GM04503 (cell line): ENCODE data around the gene RELL1.
A peak's percentile ranks its signal among the peaks of the same experiment; 100 is the strongest.

Experiments used
- DNase-seq: peaks from one replicate; pipeline ENCODE4 v3.0.0-alpha.2; 2012; ENCODE audit warnings: low read depth

RELL1 gene, protein sequence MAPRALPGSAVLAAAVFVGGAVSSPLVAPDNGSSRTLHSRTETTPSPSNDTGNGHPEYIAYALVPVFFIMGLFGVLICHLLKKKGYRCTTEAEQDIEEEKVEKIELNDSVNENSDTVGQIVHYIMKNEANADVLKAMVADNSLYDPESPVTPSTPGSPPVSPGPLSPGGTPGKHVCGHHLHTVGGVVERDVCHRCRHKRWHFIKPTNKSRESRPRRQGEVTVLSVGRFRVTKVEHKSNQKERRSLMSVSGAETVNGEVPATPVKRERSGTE

DNA sequence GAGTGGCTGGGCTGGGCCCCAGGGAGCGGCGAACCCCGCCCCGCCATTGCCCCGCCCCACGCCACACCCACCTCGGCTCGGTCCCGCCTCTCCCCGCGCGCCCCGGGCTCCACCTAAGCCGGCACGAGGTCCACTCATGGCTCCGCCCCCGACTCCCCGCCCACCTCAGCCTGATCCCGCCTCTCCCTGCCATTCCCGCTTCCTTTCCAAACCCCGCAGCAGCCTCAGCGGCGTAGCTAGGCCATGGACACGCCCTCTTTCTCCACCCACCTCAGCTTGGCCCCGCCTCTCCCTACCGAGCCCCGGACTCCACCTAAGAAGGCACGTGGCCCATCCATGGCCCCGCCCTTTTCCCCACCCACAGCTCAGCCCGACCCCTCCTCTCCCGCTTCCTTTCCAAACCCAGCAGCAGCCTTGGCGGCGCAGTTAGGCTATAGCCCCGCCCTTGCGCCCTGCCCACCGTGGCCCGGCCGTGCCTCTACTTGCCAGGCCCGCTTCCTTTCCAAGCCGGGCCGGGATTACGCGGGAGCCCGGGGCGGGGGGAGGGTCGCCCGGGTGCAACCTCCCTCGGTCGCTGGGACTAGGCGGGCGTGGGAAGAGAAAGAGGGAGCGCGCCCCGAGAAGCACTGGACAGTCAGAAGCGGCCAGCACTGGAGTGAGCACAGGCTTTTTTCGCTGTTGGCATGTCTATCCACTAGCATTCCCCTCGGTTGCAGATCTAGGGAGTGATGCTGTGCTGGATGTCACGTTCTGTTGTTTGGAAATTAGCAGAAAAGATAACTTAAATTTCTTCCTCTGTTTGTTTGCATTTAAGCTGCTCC lies at the start of gene RELL1:
Gene RELL1 (minus strand): TSS at position 4 of the 821 bp plus-strand sequence. CDS start 89 bp downstream, outside the sequence.
- DNase-seq: peak; percentile 93

DNA sequence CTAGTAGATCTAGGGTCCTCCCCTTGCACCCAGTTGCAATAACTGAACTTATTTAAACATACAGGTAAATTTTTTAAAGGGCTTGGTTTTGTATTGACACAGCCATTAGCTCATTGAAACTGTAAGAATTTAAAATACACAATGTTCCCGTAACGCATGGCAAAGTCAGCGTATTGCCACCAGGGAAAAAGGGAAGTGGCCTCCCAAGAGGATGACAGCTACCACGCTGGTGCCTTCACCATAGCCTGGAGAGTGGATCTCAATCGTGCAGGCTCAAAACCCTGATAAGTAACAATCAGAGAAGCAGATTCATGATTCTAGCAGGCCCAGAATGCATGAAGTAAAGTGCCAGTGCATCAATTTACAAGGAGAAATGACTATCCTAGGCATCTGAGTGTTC lies 49.4 kb upstream of the RELL1 start:
- DNase-seq: no peak

DNA sequence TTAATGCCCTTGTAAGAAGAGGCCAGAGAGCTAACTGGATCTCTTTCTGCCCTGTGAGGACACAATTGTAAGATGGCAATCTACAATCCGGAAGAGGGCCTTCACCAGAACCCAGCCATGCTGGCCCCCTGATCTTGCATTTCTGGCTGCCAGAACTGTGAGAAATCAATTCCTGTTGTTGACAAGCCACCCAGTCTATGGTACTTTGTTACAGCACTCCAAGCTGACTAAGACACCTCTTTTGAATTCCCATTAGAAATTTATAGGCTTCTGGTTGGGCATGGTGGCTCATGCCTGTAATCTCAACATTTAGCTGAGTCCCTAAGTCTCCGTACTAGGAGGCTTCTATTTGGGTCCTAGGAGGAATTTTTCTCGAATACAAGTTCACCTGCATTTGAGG lies 48.8 kb upstream of the RELL1 start:
- no peak for DNase-seq

DNA sequence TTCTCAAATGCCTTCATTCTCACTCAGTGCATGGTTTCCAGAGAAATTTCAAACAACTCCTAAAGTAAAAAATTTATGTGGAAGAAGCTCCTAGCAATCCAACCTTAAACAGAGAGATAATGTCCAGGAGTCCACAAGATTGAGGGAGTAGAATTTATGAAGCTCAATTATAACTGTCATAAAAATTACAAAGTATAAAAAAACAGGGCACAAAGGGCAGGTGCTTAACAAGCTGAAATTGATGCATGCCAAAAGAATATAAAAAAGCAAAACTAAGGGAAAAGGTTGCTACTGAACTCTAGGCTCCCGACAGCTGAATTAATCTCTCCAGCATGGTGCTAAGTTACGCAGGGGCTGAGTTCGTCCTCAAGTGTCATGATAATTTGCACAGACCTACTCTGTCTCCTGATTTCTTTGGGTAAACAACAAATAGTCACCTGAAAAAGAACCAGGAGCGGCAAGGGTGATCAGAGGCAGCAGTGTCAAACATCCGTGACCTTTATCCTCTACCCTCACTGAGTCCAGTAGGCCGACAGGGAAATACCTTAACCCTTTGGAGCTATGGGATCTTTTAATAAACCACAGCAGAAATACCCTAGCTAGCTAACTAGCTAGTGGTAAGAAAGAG lies 47.2 kb upstream of the RELL1 start:
- DNase-seq: no peak

DNA sequence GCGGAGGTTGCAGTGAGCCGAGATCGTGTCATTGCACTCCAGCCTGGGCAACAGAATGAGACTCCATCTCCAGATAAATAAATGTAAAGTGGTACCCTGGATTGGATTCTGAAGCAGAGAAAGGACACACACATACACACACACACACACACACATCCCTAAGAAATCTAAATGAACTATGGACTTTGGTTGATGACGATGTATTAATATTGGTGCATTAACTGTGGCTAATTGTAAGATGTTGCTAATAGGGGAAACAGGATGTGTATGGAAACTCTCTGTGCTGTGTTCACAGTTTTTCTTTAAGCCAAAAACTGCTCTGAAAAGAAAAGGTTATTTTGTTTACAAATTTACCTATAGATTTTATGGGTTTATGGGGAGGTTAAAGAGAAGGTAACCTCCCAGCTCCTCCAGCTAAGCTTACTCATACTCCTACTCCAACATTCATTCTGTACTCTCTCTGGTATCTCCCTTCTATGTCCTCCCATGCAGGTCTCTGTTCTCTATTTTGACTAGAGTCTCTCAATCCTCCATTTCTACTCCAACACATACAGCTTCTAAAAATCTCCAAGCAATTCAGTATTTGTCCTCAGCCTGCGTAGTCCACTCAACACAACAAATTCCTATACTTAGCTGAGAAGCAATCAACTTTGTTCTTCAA lies 46.5 kb upstream of the RELL1 start:
- no peak for DNase-seq

DNA sequence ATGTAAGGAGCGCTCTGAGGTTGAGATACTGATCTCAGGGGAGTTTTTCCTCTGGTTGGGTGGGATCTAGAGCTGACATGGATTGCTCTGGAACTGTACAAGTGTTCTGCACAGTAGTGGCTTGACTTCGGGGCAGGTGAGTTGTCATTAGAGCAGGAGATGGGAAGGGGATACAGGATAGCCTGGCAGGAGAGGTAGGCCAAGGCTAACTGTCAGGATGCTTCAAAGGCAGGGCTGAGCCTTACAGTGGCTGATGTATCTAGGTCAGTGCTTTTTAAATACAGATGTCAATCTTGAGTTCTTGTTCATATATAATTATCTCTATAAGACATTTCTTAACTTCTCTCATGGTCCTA lies 43.5 kb upstream of the RELL1 start:
- no peak for DNase-seq

DNA sequence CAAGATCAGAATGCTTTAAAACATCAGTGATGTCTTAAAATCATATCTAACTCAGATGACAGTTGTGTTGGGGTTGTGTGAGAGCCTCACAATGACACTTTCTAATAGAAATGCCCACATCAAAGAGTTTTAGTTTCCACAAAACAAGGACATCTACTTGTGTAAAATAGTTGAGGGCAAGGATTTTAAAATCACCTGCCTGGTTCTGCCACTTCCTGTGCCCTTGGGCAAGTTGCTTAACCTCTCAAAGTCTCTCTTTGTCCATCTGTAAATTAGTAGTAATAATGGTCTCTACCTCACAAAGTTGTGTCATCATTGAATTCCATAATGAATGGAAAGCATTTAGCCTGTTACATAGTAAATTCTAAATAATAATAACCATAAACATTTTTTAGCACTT lies 41.9 kb upstream of the RELL1 start:
- no peak for DNase-seq

DNA sequence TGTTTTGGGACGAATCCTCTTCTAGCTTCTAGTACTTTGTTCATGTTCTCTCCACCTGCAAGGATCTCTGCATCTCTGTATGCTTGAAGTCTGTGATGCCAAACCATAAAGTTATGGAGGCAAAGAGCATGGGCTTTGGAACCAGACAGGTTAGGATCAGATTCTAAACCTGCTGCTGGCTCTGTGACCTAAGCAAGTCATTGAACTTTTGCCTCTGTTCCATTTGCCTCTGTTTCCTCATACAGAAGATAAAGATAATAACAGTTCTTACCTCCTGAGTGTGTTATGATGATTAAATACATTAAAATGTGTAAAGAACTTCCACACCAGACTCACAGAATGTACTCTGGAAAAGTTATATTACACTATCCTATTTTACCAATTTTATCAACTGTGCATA lies 41.5 kb upstream of the RELL1 start:
- DNase-seq: no peak

DNA sequence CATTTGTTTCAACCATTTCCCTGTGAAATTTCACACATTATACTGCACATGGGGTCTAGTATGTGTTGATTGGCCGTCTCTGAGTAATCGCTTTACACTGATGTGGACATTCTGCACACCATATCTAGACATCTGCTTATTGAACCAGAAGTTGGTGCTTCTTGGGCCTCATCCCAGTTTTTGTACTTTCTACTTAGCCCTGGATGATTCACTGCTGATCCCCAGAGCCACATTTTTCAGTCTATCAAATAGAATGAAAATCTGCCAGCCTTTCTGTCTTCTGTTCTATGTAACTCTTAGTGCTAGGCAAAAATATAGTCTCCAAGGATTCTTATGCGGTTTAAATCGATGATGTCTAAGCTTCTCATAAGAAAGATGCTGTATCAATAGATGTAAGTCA lies 40.5 kb upstream of the RELL1 start:
- DNase-seq: no peak

DNA sequence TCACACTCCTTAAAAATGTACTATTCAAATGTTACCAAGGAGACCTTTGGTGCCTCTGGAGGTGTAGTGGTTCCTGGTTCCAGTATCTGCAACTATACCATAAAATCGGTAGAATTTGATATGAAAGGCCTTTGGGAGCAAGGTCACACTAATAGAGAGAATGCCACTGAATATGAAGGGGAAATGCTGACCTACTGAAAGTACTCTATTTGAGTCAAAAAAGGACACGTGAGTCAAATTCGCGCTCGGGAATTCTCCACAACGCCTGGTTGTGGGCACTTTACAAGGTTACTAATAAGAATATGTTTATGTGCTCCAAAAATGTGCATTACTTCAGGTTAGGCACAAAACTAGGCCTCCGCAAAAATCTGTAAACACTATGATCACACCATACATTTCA lies 39.5 kb upstream of the RELL1 start:
- no peak for DNase-seq

DNA sequence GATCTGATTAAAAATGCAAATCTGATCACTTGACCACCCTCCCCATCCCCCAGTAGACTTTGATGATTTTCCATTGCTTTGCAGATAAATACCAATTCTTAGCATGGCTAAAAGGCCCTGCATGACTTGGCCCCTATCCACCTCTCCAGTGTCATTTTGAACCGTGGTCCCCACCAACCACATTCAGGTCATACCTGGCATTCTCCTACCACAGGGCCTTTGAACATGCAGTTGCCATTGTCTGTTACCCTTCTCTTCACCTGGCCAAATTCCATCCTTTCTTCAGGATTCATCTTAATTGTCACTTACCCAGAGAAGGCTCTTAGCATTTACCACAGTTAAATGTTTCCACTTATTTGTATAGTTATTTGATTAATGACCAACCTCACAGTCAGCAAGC lies 36.9 kb upstream of the RELL1 start:
- DNase-seq: no peak

DNA sequence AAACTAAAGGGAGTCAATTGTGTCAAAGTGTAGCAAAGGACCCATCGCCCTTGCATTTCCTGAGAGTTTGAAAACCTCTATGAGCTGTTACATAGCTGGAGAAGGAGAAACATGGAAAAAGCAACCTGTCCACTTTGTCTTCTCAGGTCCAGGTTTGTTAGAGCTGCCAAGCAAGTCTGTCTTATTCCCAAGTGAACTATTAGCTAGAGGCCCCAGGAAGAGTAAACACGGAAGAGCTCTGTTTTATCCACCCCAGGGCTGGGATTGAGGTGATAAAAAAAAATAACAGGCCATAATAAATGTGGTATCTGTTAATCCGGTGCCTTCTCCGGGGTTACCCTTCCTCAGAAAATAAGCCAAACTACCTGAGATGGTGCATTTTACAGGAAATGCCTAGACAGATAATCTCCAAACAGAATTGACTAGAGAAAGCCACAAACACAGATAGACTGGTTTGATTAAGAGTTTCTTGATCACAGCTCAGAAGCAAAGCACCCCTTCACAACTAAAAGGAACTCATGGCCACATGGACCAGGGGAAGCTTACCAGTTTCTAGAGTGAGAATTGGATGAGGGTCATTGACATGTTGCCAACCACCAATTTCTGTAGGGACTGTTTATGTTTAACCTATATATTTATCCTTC lies 35.9 kb upstream of the RELL1 start:
- no peak for DNase-seq

DNA sequence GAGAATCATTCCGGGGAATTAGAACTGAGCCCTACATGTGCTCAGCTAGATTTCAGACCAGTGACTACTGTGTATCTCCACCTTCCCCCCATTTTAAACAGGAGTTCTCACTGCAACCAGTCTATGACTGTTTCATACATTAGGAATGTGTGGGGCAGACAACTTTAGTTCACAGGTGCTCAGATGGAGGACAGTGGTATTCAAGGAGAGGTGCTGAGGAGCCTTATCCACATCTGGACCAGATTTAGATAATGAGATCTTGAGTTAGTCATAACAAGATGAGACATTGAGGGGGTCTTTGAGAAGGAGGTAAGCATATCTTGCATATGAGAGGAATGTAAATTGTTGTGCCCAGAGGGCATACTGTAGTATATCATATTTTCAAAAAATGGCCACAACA lies 32.8 kb upstream of the RELL1 start:
- no peak for DNase-seq

DNA sequence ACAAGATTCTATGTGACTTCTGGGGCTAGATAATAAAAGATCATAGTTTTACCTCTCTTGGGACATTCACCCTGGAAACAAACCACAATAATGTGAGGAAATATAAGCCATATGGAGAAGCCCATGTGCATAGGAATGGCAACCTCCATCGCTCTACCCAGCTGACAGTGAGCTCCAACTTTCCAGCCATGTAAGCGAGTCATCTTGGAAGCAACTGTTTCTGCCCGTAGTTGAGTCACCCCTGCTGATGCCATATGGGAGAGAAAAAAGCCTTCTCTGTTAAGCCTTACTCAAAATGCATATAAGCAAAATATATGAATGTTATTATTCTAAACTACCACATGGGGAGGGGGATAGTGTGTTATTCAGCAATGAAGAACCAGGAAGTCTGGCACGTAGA lies 31.4 kb upstream of the RELL1 start:
- DNase-seq: peak; percentile 38

DNA sequence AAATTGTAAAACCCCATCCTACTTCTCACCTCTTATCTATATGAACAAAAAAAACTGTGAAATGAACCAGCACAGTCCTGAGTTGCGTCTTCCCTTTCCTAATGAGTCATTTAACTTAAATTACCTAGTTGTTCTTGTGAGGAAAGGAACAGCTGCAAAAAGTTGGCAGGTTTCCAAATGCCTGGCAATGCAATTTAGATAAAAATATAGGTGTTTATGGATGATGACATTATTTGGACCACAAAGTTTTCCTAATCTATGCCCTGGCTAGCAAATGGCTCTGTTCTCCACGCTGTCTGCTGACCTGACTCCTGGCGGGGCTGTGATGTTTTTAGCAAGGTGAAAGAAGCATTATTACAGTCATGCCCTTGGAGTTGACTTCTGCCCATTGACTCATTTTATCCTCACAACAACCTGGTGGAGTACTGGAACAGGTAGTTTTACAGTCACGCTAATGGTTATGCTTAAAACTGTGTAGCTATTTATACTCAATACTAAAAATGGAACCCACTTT lies 29.8 kb upstream of the RELL1 start:
- no peak for DNase-seq

DNA sequence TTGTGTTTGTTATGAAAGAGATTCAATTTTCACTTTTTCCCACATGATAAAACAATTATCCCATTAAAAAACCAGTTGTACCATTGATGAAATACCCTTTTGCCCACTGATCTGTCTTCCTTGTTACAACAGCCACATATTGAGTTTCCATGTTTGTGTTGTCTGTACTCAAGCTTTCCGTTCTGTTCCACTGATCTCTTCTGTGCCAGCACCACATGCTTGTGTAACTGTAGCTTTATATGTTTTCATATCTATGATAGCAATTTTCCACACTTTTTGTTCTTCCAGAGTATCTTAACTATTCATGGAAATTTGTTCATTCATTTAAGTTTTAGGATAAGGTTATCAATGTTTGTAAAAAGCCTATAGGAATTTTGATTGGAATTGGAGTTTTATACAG lies 24.3 kb upstream of the RELL1 start:
- DNase-seq: no peak

DNA sequence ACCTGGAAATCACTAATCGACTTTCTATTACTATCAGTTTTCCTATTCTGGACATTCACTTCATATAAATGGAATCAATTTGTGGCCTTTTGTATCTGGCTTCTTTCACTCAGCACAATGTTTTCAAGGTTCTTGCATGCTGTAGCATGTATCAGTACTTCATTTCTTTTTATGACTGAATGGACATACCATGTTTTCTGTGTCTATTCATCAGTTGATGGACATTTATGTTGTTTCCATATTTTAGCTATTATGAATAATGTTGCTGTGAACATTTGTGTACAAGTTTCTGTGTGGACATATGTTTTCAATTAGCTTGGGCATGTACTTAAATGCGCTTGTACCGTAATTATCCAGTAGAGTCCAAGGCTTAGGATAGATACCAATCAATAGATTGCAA lies 19.9 kb upstream of the RELL1 start:
- no peak for DNase-seq

DNA sequence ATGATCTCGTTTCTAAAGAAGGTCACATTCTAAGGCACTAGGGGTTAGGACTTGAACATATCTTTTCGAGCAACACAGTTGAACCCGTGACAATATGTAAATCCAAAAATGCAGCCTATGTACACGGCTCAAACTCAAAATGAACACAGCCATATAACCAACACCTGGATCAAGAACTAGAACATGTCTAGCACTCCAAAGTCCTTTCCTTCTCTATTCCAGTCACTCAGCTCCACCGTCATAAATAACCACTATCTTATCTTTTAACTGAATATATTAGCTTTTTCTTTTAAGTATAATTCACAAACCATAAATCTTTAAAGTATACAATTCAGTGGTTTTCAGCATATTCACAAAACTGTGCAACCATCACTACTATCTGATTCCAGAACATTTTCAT lies 19.4 kb upstream of the RELL1 start:
- DNase-seq: no peak

DNA sequence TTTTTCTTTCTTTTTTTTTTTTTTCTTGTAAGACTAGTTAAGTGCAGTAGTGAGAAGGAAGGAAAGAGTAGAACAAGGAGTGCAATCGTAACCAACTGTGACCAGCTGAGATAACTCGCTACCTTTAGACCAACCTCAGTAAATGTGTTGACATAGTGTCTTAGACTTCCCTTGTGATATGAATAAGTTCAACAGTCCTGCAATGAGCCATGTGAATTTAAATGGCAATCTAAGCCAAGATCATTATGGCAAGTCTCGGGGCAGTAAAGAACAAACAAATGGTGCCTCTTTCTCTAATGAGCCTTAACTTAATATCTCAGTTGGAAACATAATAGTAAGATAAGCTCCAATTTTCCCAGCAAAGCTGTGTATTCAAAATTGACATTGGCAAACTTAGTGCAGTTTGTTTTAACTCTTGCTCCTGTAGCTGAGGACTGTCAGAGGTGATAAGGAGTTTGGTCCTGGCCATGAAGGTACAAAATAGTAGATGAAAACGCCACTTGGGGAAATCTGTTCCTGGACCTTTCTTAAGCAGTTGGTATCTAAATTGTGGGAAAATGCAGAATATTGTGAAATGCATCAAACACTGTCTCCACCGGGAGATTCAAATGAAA lies 13.8 kb upstream of the RELL1 start:
- DNase-seq: no peak

DNA sequence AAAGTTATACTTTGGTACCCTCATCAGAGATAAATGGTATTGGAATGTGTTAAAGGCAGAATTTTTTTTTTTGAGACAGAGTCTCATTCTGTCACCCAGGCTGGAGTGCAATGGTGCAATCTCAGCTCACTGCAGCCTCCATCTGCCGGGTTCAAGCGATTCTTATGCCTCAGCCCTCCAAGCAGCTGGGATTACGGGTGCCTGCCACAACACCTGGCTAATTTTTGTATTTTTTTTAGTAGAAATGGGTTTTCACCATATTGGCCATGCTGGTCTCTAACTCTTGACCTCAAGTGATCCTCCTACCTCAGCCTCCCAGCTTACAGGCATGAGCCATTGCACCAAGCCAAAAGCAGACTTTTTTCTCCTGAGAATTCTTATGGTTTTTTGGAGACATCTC lies 11.4 kb upstream of the RELL1 start:
- no peak for DNase-seq

DNA sequence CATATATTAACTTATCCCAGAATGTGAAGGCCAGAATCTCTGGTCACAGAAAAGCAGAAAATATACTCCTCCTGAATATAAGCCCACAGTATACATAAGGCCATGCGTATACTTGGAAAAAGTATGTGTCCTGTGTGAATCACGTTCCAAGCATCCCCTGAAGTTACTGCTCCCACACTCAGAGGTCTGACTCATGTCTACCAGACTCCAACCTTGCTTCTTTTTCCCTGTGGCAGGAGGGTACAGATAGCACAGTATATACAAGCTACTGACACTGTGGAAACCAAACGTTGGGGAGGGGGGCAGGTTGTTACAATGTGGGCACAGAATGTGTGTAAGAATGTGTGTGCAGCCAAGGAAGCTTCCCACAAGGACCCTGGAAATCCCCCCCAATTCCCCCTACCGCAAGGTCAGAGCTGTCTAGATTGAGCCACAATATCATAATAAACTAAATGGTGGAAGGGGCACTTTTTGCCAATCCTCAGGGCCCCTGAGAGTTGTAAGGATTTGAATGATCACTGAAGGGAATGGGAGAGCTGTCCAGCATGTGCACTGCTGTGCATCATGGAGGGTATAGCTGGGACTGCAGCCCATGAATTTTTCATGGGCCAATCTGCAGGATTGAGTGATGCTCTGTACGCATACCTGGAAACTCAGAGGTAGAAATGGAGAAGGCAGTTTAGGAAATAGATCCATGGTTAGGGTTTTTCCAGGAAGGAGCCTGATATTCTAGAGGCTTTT lies 7.4 kb upstream of the RELL1 start:
- no peak for DNase-seq
